ENCODE results near the gene PRXL2A.

- TF ChIP-seq EZH2 (IDR thresholded peaks at IDR 0.05; ENCODE audit: borderline replicate concordance, control insufficient read depth, low read depth, low read length) (no peak), NFYB (IDR thresholded peaks at IDR 0.05; ENCODE audit: insufficient read depth, low read depth, low read length) (no peak), IKZF1 (conservative IDR thresholded peaks at IDR 0.05) (no peak; the same call in 1 of the 2 replicates), FOXM1 (IDR thresholded peaks at IDR 0.05; ENCODE audit: low read depth, low read length) (no peak), BCLAF1 (IDR thresholded peaks at IDR 0.05) (no peak), CREB1 (IDR thresholded peaks at IDR 0.05; ENCODE audit: low read depth) (no peak), NFXL1 (IDR thresholded peaks at IDR 0.05; ENCODE audit: borderline replicate concordance) (no peak)
- TF ChIP-seq, protein P1, sequence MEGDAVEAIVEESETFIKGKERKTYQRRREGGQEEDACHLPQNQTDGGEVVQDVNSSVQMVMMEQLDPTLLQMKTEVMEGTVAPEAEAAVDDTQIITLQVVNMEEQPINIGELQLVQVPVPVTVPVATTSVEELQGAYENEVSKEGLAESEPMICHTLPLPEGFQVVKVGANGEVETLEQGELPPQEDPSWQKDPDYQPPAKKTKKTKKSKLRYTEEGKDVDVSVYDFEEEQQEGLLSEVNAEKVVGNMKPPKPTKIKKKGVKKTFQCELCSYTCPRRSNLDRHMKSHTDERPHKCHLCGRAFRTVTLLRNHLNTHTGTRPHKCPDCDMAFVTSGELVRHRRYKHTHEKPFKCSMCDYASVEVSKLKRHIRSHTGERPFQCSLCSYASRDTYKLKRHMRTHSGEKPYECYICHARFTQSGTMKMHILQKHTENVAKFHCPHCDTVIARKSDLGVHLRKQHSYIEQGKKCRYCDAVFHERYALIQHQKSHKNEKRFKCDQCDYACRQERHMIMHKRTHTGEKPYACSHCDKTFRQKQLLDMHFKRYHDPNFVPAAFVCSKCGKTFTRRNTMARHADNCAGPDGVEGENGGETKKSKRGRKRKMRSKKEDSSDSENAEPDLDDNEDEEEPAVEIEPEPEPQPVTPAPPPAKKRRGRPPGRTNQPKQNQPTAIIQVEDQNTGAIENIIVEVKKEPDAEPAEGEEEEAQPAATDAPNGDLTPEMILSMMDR (IDR thresholded peaks at IDR 0.05 in 2 of 3, conservative IDR thresholded peaks at IDR 0.05 in 1 of 3; ENCODE audit: control insufficient read depth in 2 of 3, extremely low read depth in 1 of 3, insufficient read depth in 1 of 3, low read depth in 3 of 3, low read length in 3 of 3) = no peak
Observed at GRCh38 chr10:80471715-80472233, 63.4 kb downstream of the PRXL2A start.

Measured in GM12878 (cell line).